HEK293 (cell line): ENCODE data around the gene C19orf38.
A peak's percentile ranks its signal among the peaks of the same experiment; 100 is the strongest.

Source experiments
- CTCF ChIP-seq: fragments of 450-650 bp; formaldehyde crosslinking; IDR thresholded peaks from 2 replicates; pipeline ENCODE4 v1.5.1; 2016; ENCODE audit warnings: missing biosample characterization, missing genetic modification characterization
- KLF10 ChIP-seq: fragments of 450-650 bp; IDR thresholded peaks from 2 replicates; pipeline ENCODE4 v1.5.1; 2018; ENCODE audit warnings: missing biosample characterization, mild to moderate bottlenecking, missing genetic modification characterization
- TSHZ1 ChIP-seq: fragments of 450-650 bp; formaldehyde crosslinking; IDR thresholded peaks from 2 replicates; pipeline ENCODE4 v1.5.1; 2016; ENCODE audit warnings: missing biosample characterization, missing genetic modification characterization, borderline replicate concordance
- ZNF175 ChIP-seq: fragments of 450-650 bp; formaldehyde crosslinking; IDR thresholded peaks from 2 replicates; pipeline ENCODE4 v1.5.1; 2016; ENCODE audit warnings: missing biosample characterization, missing genetic modification characterization
- ZNF426 ChIP-seq: fragments of 450-650 bp; formaldehyde crosslinking; IDR thresholded peaks from 2 replicates; pipeline ENCODE4 v1.5.1; 2017; ENCODE audit warnings: missing biosample characterization, missing genetic modification characterization, mild to moderate bottlenecking, inconsistent platforms, moderate library complexity
- ZNF510 ChIP-seq: fragments of 450-650 bp; formaldehyde crosslinking; IDR thresholded peaks from 2 replicates; pipeline ENCODE4 v1.5.1; 2018; ENCODE audit warnings: mild to moderate bottlenecking, missing genetic modification characterization, missing biosample characterization; ENCODE audit not compliant: insufficient replicate concordance
- ZNF747 ChIP-seq: fragments of 450-650 bp; formaldehyde crosslinking; IDR thresholded peaks from 2 replicates; pipeline ENCODE4 v1.5.1; 2016; ENCODE audit warnings: missing biosample characterization, missing genetic modification characterization

DNA sequence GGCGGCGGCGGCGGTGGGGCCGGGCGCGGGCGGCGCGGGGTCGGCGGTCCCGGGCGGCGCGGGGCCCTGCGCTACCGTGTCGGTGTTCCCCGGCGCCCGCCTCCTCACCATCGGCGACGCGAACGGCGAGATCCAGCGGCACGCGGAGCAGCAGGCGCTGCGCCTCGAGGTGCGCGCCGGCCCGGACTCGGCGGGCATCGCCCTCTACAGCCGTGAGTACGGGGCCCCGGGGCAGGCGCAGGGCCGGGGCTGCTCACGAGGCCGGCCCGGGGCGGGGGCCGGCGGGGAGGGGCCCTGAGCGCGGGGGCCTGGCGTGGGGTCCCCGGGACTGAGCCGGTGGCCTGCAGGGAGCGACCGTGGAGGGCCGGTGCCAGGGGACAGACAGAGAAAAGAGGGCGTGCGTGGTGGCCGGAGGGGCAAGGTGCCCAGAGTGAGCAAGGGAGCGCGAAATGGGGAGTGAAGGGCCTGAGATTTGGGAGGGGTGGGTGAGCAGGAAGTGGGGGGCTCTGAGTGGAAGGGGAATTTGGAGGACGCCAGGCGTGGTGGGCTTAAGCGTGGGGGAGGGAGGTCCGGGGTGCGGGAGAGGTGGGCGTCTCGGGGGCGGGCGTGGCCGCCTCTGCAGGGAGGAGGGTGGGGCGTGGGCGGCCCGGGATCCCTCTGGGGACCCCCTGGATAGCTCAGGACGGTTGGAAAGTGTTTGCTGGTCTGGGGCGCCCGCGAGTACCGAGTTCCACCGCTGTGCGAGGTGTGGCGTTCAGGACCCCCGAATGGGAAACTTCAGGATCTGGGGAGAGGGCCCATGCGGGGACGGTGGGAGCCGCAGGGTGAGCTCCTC is 23.7 kb downstream of the C19orf38 start:
- TF ChIP-seq TSHZ1 = no peak
- TF ChIP-seq ZNF747 = no peak
- TF ChIP-seq CTCF = 0 out of 2 replicates have a peak, but pooled peaks have one; percentile 30
- TF ChIP-seq ZNF175 (tag by site-specific recombination) = no peak
- TF ChIP-seq KLF10 = no peak; the same call in 1 of the 2 replicates
- no peak for TF ChIP-seq ZNF426 (tag by site-specific recombination)
- TF ChIP-seq ZNF510 (tag by site-specific recombination) = no peak
